BJ (cell line): ENCODE results near the gene IL1RAPL1. TPM values are rescaled to one million over a fixed set of nuclear protein-coding genes. Genes with fewer than 3 reads are reported as not detected.

Source experiments
- CTCF ChIA-PET: fragments of 350-600 bp; formaldehyde crosslinking; extraction: SDS; loops from one replicate; lab custom pipeline; 2021; ENCODE audit warnings: antibody characterized with exemption, inconsistent platforms; lab: Yijun Ruan, JAX
- POLR2A ChIA-PET: fragments of 300-600 bp; sonication (Branson Sonifier 250); formaldehyde crosslinking; extraction: SDS; loops from one replicate; lab custom pipeline; 2021; ENCODE audit warnings: antibody characterized with exemption; lab: Charles Lee
- DNase-seq: peaks from one replicate; pipeline ENCODE4 v3.0.0-alpha.2; 2011; ENCODE audit warnings: low read depth
- H3K27me3 ChIP-seq: 2 replicates; pipeline ENCODE4 v1.6.0; 2011; ENCODE audit warnings: low read length; ENCODE audit not compliant: control insufficient read depth, insufficient read depth
- H3K36me3 ChIP-seq: 2 replicates; pipeline ENCODE4 v1.5.1; 2011; ENCODE audit warnings: low read length; ENCODE audit not compliant: control insufficient read depth, insufficient read depth
- H3K4me3 ChIP-seq: 2 replicates; pipeline ENCODE4 v1.5.1; 2011; ENCODE audit warnings: low read depth, mild to moderate bottlenecking, control low read depth, low read length
- polyA plus RNA-seq: library from polyadenylated mRNA; depleted of rRNA; stranded (reverse); fragments of >200 nt; gene quantifications from 2 replicates; pipeline ENCODE4 v1.2.3, GENCODE V29; 2011
- TF ChIP-seq, protein P1 (sequence below): IDR thresholded peaks from 2 replicates; pipeline ENCODE4 v1.5.1; 2011; ENCODE audit warnings: low read depth, mild to moderate bottlenecking, control low read depth, inconsistent platforms, low read length, moderate library complexity; ENCODE audit not compliant: insufficient read depth

Gene IL1RAPL1
- polyA plus RNA-seq, 1 experiment: 0.02 TPM

DNA sequence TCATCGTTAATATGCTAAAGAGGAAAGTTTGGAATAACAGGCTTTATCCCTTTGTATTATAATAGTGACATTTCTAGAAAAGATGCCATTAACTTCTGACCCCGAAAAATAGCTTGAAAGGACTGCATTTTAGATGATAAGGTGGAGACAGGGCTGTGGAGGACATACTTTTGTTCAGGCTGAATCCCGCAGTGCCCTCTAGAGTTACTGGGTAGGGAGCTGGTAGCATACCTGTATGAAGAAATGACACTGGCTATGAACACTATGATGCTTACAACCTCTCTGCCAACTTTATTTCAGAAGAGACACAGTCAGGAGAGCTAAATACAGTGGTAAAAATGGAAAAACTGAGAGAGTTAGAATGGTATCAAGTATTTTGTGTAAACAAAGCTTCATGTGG lies 8.1 kb downstream of the IL1RAPL1 start:
- POLR2A ChIA-PET: no interaction called here

DNA sequence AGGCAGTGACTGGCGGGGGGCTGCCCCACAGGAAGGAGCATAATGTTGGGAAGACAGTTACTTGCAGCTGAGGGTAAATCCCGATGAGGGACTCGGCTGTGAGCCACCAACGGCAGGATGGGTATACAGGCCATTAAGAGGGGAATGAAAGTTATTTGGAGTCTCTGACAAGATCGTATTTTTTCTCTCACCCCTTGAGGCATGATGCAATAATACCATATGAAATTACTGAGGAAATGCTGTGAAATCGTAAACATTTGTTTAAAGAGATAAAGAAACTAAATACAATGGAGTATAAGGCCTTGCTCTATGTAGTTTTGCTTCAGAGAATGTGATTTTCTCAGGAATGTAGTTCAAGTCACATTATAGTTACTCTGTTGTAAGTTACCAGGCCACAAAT lies 12.7 kb downstream of the IL1RAPL1 start:
- H3K27me3 ChIP-seq: no peaks in the 10 kb centered on the region
- CTCF ChIA-PET: no interaction called here
- TF ChIP-seq, protein P1, sequence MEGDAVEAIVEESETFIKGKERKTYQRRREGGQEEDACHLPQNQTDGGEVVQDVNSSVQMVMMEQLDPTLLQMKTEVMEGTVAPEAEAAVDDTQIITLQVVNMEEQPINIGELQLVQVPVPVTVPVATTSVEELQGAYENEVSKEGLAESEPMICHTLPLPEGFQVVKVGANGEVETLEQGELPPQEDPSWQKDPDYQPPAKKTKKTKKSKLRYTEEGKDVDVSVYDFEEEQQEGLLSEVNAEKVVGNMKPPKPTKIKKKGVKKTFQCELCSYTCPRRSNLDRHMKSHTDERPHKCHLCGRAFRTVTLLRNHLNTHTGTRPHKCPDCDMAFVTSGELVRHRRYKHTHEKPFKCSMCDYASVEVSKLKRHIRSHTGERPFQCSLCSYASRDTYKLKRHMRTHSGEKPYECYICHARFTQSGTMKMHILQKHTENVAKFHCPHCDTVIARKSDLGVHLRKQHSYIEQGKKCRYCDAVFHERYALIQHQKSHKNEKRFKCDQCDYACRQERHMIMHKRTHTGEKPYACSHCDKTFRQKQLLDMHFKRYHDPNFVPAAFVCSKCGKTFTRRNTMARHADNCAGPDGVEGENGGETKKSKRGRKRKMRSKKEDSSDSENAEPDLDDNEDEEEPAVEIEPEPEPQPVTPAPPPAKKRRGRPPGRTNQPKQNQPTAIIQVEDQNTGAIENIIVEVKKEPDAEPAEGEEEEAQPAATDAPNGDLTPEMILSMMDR: no peak
- no peak overlapping the region for H3K4me3 ChIP-seq
- POLR2A ChIA-PET: no interaction called here
- H3K36me3 ChIP-seq: no peaks in the 10 kb centered on the region
- DNase-seq: peak; percentile 1

More for the DNA sequence above, 8.1 kb downstream of the IL1RAPL1 start:
- CTCF ChIA-PET: no interaction called here
- no peaks in the 10 kb centered on the region for H3K27me3 ChIP-seq
- H3K36me3 ChIP-seq: no peaks in the 10 kb centered on the region
- TF ChIP-seq, protein P1: no peak
- H3K4me3 ChIP-seq: no peak overlapping the region
- DNase-seq: no peak

DNA sequence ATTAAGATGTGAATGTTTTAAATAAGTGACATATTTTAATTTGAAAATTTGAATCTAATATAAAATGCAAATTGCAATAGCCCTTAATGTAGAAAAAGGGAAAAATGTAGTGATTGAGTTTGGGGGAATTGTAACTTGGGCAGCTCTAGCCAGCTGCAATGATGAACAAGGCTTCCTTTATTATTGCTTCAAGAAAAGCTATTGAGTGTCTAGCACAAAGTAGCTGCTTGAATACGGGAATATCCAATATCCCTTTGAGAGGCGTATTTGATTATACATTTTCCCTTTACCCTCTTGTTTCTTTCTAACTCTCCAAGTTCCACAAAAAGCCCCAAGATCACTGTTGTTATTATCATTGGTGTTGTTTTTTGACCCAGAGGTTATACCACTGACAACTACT lies 21.8 kb downstream of the IL1RAPL1 start:
- H3K4me3 ChIP-seq: no peak overlapping the region
- CTCF ChIA-PET: no interaction called here
- no peak for DNase-seq
- TF ChIP-seq, protein P1: no peak
- no peaks in the 10 kb centered on the region for H3K27me3 ChIP-seq
- H3K36me3 ChIP-seq: no peaks in the 10 kb centered on the region
- POLR2A ChIA-PET: no interaction called here

DNA sequence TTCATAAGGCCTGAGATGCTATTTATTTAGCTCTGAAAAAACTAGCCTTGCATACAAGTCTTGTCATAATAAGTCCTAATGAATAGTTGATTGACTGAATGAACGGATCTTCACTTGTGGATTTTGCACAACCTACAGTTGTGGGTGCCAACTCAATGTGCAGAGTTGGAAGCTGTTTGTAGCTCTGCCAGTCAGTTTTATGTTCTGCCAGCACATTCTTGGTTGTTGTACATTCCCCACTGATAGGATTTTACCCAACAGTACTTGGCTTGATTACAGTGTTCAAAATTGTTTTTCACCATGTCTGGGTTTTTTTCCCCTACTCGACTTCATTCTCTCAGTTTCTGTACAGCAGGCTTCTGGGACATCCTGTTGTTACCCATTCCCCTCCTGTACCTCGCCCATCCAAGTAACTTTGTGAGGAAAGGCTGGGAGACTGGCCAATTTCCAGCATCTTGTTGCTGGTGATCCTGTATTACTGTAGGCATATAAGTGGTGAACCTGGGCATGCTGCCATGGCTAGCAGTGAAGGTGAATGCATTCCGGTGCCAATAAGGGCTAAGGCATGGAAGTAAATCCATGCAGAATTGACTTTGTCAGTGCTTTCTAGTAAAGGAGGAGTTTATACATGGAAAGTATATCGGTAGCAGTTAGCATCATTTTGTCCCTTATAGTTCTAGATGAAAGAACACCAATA lies 22.8 kb downstream of the IL1RAPL1 start:
- DNase-seq: no peak
- Histone ChIP-seq H3K4me3 (no peak overlapping the region), H3K27me3 (no peaks in the 10 kb centered on the region), H3K36me3 (no peaks in the 10 kb centered on the region)
- CTCF ChIA-PET: no interaction called here
- POLR2A ChIA-PET: no interaction called here
- TF ChIP-seq, protein P1: no peak

DNA sequence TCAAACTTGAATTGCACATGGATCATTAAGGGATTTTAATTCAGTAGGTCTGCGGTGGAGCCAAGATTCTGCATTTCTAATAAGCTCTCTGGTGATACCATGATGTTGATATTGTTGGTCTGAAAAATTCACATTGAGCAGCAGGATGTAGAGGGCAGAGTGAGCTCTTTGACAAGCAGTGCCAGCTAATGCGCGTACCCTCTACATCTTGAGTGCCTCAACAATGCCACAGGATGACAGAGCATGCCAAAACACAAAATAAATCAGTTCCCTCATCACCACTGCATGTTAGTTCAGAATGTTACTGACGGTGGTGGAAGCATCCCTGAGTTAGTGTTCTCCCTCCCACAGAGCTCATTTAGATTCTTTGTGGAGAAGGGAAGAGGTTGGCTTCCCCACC lies 23.5 kb downstream of the IL1RAPL1 start:
- TF ChIP-seq, protein P1: no peak
- ChIA-PET CTCF (no interaction called here), POLR2A (no interaction called here)
- no peaks in the 10 kb centered on the region for H3K36me3 ChIP-seq
- no peaks in the 10 kb centered on the region for H3K27me3 ChIP-seq
- no peak overlapping the region for H3K4me3 ChIP-seq
- no peak for DNase-seq
